Right atrium auricular region (tissue), 2 donors: Measurements from ENCODE around the gene MECP2. TPM values are rescaled to one million over a fixed set of nuclear protein-coding genes. Genes with fewer than 3 reads are reported as not detected.

Source experiments
- DNase-seq: peaks from one replicate; pipeline ENCODE4 v3.0.0-alpha.2; 2019; ENCODE audit warnings: low spot score
- H3K27ac ChIP-seq, 2 donors: fragments of 200-600 bp; sonication (generic); 1 replicate in 1 of 2; 2 replicates in 1 of 2; pipeline ENCODE4 v1.5.1; 2016 to 2019
- H3K27me3 ChIP-seq, 2 donors: fragments of 200-600 bp; sonication (generic); one replicate each; pipeline versions ENCODE4 v1.5.1 to v1.6.0; 2017 to 2019
- H3K36me3 ChIP-seq: fragments of 200-600 bp; sonication (generic); one replicate; pipeline ENCODE4 v1.5.1; 2016
- H3K4me1 ChIP-seq, 2 donors: fragments of 200-600 bp; sonication (generic); one replicate each; pipeline versions ENCODE4 v1.5.1 to v1.6.0; 2017 to 2019
- H3K4me3 ChIP-seq, 2 donors: fragments of 200-600 bp; sonication (generic); 1 replicate in 1 of 2; 2 replicates in 1 of 2; pipeline ENCODE4 v1.5.1; 2017 to 2019; ENCODE audit warnings: mild to moderate bottlenecking in 1 of 2, moderate library complexity in 1 of 2
- H3K9me3 ChIP-seq, 2 donors: fragments of 200-600 bp; sonication (generic); one replicate each; pipeline ENCODE4 v1.5.1; 2019
- total RNA-seq, 2 donors: library from RNA; depleted of rRNA; stranded (reverse); fragments of >200 nt; gene quantifications; one replicate each; pipeline ENCODE4 v1.1.0, GENCODE V29; 2016
- TF ChIP-seq, protein P1 (sequence below), 2 donors: fragments of 200-600 bp; sonication (generic); IDR thresholded peaks; one replicate each; pipeline ENCODE4 v1.5.1; 2019; ENCODE audit warnings: antibody characterized with exemption in 2 of 2

The MECP2 gene
- total RNA-seq, 2 donors from 2014 or later = 52.7 to 69.1 TPM

DNA sequence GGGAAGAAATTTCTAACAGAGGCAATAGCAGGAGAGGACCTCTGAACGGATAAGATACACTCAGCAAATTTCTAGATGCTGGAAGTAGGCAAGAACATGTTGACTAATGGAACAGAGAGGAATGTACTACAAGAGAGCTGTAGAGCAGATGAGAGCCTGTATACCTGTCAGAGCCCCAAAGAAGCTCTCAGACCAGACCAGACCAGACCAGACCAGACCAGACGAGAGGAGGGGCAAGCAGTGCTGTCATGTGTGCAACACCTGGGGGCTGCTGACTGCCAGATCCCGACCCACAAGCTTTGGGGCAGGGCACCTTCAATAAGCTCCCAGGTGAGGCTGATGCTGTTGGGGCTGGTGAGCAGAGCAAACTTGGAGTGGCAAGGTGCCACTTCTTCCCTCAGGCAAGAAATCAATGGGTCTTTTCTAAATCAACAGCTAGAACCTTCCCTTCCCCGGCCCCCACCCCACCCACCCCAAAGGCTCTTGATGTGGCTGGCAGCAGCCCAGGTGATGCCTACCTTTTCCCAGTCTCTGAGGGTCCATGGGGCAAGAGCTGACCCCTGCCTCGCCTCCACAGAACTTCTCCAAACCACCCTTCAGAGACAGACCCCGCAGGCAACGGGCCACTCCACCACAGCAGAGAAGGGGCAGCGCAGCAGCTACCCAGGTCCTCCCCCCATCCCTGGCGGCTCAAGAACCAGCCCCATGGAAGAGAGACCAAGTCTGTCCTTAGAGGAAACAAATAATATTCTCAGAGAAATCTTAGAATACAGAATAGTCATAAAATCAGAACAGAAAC lies 32.7 kb downstream of the MECP2 start:
- Histone ChIP-seq H3K36me3 (no peaks in the 10 kb centered on the region), H3K9me3 (no peaks in the 10 kb centered on the region), H3K4me1 (peaks cover 0 to 52% of the 10 kb centered on the region in 2 donors), H3K4me3 (no peak overlapping the region), H3K27ac (no peak overlapping the region), H3K27me3 (no peaks in the 10 kb centered on the region)
- DNase-seq = no peak
- TF ChIP-seq, protein P1, sequence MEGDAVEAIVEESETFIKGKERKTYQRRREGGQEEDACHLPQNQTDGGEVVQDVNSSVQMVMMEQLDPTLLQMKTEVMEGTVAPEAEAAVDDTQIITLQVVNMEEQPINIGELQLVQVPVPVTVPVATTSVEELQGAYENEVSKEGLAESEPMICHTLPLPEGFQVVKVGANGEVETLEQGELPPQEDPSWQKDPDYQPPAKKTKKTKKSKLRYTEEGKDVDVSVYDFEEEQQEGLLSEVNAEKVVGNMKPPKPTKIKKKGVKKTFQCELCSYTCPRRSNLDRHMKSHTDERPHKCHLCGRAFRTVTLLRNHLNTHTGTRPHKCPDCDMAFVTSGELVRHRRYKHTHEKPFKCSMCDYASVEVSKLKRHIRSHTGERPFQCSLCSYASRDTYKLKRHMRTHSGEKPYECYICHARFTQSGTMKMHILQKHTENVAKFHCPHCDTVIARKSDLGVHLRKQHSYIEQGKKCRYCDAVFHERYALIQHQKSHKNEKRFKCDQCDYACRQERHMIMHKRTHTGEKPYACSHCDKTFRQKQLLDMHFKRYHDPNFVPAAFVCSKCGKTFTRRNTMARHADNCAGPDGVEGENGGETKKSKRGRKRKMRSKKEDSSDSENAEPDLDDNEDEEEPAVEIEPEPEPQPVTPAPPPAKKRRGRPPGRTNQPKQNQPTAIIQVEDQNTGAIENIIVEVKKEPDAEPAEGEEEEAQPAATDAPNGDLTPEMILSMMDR (IDR thresholded peaks at IDR 0.05) = no peak

DNA sequence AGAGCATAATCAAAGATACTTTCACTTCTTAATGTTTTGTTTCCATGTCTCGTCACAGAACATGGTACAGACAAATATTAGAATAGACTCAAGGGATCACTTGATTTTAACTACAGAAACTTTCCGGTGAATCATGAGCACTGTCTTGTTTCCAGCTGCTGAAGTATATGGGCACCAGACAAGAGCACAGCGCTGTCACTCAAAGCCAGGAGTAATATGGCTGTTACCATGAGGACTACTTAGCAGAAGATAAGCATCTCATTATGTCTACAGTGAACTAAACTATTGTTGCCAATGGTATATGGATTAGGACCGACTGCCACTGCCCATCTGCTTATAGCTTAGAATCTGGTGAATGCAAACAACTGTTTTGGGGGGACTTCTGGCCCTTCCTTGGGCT lies 34.3 kb downstream of the MECP2 start:
- no peak for DNase-seq
- Histone ChIP-seq H3K4me1 (peaks cover 0 to 67% of the 10 kb centered on the region in 2 donors), H3K9me3 (no peaks in the 10 kb centered on the region), H3K4me3 (no peak overlapping the region), H3K27me3 (no peaks in the 10 kb centered on the region), H3K27ac (no peak overlapping the region), H3K36me3 (no peaks in the 10 kb centered on the region)
- TF ChIP-seq, protein P1 (IDR thresholded peaks at IDR 0.05) = no peak

DNA sequence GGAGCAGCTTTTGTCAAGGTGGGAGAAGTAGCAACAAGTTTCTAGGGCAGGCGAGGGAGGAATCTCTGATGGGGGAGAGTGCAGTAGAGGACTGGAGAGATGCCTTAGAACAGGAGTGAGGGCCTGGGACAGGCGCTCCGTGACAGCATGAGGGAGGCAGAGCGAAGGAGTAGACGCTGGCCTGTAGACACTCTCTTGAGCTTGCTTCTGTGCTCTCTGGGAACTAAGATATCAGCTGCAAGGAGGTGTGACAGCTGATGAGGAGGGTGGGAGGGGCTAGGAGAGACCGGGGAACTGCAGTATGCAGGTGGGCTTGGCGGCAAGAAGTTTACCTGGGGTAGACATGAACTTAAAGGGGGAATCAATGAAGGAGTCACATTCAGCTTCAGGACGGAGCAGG lies 35.7 kb downstream of the MECP2 start:
- no peaks in the 10 kb centered on the region for H3K9me3 ChIP-seq
- peaks cover 0 to 70% of the 10 kb centered on the region in 2 donors for H3K4me1 ChIP-seq
- H3K36me3 ChIP-seq = no peaks in the 10 kb centered on the region
- H3K27ac ChIP-seq = no peak overlapping the region
- no peaks in the 10 kb centered on the region for H3K27me3 ChIP-seq
- TF ChIP-seq, protein P1 (IDR thresholded peaks at IDR 0.05) = no peak
- DNase-seq = no peak
- no peak overlapping the region for H3K4me3 ChIP-seq

DNA sequence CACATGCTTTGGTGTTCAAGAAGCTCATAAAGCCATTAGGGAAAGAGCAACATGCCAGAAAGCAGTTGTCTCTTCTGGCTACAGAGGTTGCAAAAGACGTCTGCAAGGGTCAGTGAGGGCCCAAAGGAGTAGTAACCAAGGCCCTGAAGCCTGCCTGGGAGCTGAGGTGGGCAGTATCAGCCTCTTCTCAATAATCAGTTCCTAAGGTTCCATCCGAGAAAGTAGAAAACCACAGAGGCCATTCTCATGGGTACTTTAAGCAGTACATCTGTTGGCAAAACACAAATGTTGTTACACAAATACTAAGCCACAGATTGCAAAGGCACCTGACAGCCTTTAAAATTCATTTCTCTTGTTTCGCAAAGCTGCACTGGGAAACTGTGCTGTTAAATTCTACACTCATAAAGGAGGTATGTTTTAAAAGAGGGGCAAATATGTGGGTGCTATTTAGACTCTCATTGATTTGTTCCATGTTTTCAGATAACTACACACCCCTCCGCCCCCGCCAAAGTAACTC lies 37.7 kb downstream of the MECP2 start:
- Histone ChIP-seq H3K4me3 (no peak overlapping the region), H3K27ac (no peak overlapping the region), H3K27me3 (no peaks in the 10 kb centered on the region), H3K36me3 (no peaks in the 10 kb centered on the region), H3K9me3 (no peaks in the 10 kb centered on the region), H3K4me1 (peaks cover 0 to 69% of the 10 kb centered on the region in 2 donors)
- TF ChIP-seq, protein P1 (IDR thresholded peaks at IDR 0.05) = no peak
- no peak for DNase-seq

DNA sequence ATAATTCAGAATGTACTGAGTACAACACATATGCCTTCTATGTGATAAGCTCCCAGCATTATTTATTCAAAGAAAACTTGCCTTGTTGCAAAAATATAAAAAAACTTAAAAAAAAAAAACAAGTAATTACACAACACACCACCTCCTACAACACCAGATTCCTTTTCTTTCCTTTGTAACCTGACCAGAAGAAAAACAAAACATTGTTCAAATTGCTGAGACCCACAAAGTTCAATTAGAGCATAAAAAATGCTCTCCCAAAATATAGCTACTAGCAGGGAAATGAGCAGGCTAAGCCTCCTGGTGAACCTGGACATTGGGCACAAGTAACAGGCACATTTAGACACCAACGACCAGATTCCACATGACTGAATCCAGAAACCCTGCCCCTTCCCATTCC lies 38.3 kb downstream of the MECP2 start:
- H3K9me3 ChIP-seq = no peaks in the 10 kb centered on the region
- no peak for DNase-seq
- H3K4me3 ChIP-seq = no peak overlapping the region
- H3K36me3 ChIP-seq = no peaks in the 10 kb centered on the region
- H3K27ac ChIP-seq = no peak overlapping the region
- H3K27me3 ChIP-seq = no peaks in the 10 kb centered on the region
- peaks cover 0 to 63% of the 10 kb centered on the region in 2 donors for H3K4me1 ChIP-seq
- TF ChIP-seq, protein P1 (IDR thresholded peaks at IDR 0.05) = no peak
